Effector memory CD4-positive, alpha-beta T cell (primary cell): ENCODE measurements around the gene ZNF335.

Experiments used
- DNase-seq, 3 donors: peaks; one replicate each; pipeline ENCODE4 v3.0.0-alpha.2; 2020
- H3K27ac ChIP-seq: 2 replicates; pipeline ENCODE4 v1.7.0; 2013; ENCODE audit warnings: mild to moderate bottlenecking, low read length, moderate library complexity; ENCODE audit not compliant: insufficient read depth, poor library complexity, severe bottlenecking
- H3K27me3 ChIP-seq: replicated peaks from 2 replicates; pipeline ENCODE4 v1.7.0; 2013; ENCODE audit warnings: mild to moderate bottlenecking, low read length; ENCODE audit not compliant: insufficient read depth, control insufficient read depth, poor library complexity, severe bottlenecking
- H3K36me3 ChIP-seq: 2 replicates; pipeline ENCODE4 v1.7.0; 2013; ENCODE audit warnings: mild to moderate bottlenecking, low read length, moderate library complexity; ENCODE audit not compliant: control insufficient read depth, insufficient read depth
- H3K4me1 ChIP-seq: 2 replicates; pipeline ENCODE4 v1.7.0; 2013; ENCODE audit warnings: low read length, mild to moderate bottlenecking; ENCODE audit not compliant: control insufficient read depth, insufficient read depth, poor library complexity, severe bottlenecking
- H3K4me3 ChIP-seq: 2 replicates; pipeline ENCODE4 v1.7.0; 2013; ENCODE audit warnings: low read length, low read depth, mild to moderate bottlenecking; ENCODE audit not compliant: insufficient read depth, poor library complexity, severe bottlenecking
- H3K9me3 ChIP-seq: 2 replicates; pipeline ENCODE4 v1.7.0; 2013; ENCODE audit warnings: mild to moderate bottlenecking, low read length, moderate library complexity; ENCODE audit not compliant: control insufficient read depth

The ZNF335 gene

GRCh38 chr20:45911486-45912343, 60.3 kb downstream of the ZNF335 start, which contains the start of gene PLTP:
Gene PLTP, minus strand, starts transcription at chr20:45912155. Its CDS starts 703 bp downstream, at chr20:45911452.
- no peaks in the 10 kb centered on the region for H3K36me3 ChIP-seq
- H3K27me3 ChIP-seq: no peaks in the 10 kb centered on the region
- no peaks in the 10 kb centered on the region for H3K9me3 ChIP-seq
- H3K27ac ChIP-seq: no peak within 1 kb of the TSS
- H3K4me3 ChIP-seq: peak within 1 kb of the TSS; percentile 57
- H3K4me1 ChIP-seq: peaks cover 14% of the 10 kb centered on the region
- DNase-seq: peak in 2 of 3 donors; percentile 16 to 27

DNA sequence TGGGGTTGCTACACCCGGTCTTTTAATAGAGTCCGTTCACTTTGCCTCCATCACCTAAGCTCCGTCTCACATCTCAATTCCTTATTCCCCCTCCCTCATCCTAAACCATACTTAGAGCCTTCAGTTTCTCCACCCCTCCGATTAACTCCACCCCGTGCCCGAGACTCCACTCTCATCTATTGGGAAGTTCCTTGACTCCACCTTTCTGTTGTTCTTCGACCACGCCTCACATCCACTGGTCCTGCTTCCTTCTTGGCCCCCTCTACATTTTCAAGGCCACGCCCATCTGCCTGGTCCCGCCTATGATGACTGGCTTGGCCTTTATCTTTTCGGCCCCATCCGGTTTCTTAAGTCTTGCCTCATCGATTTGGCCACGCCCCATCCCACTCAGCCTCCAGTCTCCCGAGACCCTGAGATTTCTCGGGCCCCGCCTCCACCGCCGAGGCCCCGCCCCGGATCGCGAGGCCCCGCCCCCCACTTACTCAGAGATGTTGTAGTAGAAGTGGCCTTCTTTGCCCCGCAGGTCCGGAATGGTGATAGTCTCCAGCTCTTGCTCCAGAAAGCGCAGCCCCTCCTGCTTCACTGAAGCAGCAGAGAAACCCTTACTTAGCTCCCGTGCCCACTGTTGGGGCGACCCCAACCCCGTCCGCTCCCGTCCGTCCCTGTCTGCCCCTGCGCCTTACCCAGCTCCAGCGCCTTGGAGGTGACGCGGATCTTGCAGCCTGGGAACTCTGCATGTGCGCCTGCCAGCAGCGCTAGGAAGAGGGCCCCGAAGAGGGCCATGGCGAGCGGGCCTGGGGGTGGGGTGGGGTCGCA, 61.1 kb downstream of the ZNF335 start:
- Histone ChIP-seq H3K4me1 (peaks cover 14% of the 10 kb centered on the region), H3K4me3 (peak overlapping the region; percentile 57), H3K27me3 (no peaks in the 10 kb centered on the region), H3K36me3 (no peaks in the 10 kb centered on the region), H3K9me3 (no peaks in the 10 kb centered on the region), H3K27ac (no peak overlapping the region)
- DNase-seq: peak; percentile 77 to 83 (median 81)

GRCh38 chr20:45909817-45910669, 62.0 kb downstream of the ZNF335 start:
- Histone ChIP-seq H3K4me1 (peaks cover 14% of the 10 kb centered on the region), H3K4me3 (no peak overlapping the region), H3K9me3 (no peaks in the 10 kb centered on the region), H3K36me3 (no peaks in the 10 kb centered on the region), H3K27me3 (no peaks in the 10 kb centered on the region), H3K27ac (no peak overlapping the region)
- DNase-seq: no peak

GRCh38 chr20:45909336-45909808, 62.6 kb downstream of the ZNF335 start:
- no peak overlapping the region for H3K27ac ChIP-seq
- no peaks in the 10 kb centered on the region for H3K36me3 ChIP-seq
- H3K27me3 ChIP-seq: no peaks in the 10 kb centered on the region
- no peaks in the 10 kb centered on the region for H3K9me3 ChIP-seq
- H3K4me3 ChIP-seq: no peak overlapping the region
- no peak for DNase-seq
- peaks cover 14% of the 10 kb centered on the region for H3K4me1 ChIP-seq

GRCh38 chr20:45908084-45908483, 63.9 kb downstream of the ZNF335 start:
- no peaks in the 10 kb centered on the region for H3K36me3 ChIP-seq
- DNase-seq: no peak

DNA sequence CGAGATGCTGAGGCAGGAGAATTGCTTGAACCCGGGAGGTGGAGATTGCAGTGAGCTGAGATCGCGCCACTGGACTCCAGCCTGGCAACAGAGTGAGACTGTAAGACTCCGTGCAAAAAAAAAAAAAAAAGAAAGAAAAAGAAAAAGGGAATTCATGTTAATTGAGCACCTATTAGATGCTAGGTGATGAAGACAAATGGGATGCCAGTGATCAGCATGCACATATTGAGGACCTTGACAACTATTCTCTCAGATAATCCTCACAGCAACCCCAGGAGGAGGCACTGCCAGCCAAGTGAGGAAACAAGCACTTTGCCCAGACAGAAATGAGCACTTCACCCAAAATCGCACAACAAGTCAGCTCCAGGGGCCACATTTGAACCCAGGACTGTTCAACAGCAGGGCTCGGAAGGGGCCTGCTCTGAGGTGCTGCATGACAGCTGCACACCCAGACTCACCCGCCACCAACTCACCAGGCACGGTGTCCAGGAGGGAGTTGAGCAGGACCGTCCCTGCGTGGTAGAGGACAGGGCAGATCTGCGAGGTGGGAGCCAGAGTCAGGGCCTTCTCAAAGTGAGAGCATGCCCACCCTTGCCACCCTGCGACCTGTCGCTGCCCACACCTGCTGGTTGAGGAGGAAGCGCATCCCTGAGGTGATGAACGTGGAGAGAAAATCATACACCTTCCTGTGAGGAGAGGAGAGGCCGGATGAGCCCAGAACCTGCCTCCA, 64.6 kb downstream of the ZNF335 start:
- Histone ChIP-seq H3K27ac (no peak overlapping the region), H3K27me3 (no peaks in the 10 kb centered on the region), H3K4me1 (peaks cover 13% of the 10 kb centered on the region), H3K36me3 (no peaks in the 10 kb centered on the region), H3K4me3 (no peak overlapping the region), H3K9me3 (no peaks in the 10 kb centered on the region)
- DNase-seq: no peak

More at GRCh38 chr20:45908084-45908483, 63.9 kb downstream of the ZNF335 start:
- Histone ChIP-seq H3K4me3 (no peak overlapping the region), H3K27ac (no peak overlapping the region), H3K27me3 (no peaks in the 10 kb centered on the region), H3K9me3 (no peaks in the 10 kb centered on the region), H3K4me1 (peaks cover 14% of the 10 kb centered on the region)

DNA sequence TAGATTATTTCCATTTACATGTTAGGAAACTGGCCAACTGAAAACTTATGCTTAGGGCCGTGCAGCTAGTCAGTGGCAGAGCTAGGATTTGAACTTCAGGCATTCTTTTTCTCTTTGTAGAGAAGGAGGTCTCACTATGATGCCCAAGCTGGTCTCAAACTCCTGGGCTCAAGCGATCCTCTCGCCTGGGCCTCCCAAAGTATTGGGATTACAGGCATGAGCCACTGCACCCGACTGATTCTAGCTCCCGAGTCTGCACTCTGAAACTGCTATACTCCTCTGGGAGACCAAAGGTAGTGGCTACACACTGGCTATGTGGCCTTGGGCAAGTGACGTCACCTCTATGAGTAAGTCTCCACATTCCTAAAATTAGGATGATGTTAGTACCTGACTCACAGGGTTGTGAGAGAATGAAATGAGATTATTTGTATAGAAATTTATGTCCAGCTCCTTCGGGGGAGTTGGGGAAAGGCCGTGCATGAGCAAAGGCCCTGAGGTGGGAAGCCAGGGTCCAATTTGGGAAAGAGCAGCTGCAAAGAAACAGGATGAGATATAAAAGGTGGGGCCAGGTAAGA, 66.4 kb downstream of the ZNF335 start:
- H3K36me3 ChIP-seq: no peaks in the 10 kb centered on the region
- H3K9me3 ChIP-seq: no peaks in the 10 kb centered on the region
- no peaks in the 10 kb centered on the region for H3K4me1 ChIP-seq
- H3K4me3 ChIP-seq: no peak overlapping the region
- DNase-seq: no peak
- no peaks in the 10 kb centered on the region for H3K27me3 ChIP-seq
- H3K27ac ChIP-seq: no peak overlapping the region

DNA sequence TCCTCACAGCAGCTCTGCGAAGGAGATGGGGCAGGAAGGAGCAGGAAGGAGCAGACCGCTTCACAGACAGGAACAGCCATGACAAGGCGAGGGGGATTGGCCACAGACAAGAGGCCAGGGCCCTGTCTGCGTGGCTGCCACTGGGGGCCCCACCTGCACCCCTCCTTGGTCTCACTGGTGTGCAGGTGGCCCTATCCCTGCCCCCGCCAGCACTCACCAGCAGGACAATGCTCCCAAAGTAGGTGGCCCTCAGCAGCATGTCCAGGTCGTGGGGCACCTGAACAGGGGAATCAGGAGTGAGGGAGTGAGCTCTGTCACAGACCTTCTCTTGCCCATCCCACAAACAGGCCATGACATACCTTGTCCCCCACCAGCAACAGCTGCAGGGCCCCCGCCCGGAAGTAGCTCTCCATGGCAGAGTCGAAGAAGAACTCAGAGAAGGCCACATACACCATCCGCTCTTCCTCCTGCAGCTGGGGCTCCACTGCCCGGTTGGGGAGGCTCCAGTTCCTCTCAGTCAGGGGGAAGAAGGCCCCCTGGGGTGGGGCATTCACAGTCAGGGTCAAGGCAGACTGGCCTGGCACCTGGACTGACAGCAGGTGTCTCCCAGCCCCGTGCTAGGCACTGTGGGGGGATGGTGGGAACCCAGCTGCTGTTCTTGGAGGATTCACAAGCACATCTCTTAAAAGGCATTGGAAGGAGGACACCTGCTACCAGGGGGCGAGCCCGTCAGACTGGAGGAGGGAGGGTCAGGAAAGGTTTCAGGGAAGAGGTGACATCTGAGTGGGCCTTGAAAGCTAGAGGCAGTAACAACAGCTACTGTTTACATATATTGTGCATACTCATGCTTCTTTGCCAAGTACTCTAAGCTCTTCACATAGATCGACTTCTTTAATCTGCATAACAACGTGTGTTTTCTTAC, 67.2 kb downstream of the ZNF335 start:
- no peak overlapping the region for H3K4me3 ChIP-seq

More for the DNA sequence above, 67.2 kb downstream of the ZNF335 start:
- Histone ChIP-seq H3K4me1 (no peaks in the 10 kb centered on the region), H3K27me3 (no peaks in the 10 kb centered on the region), H3K9me3 (no peaks in the 10 kb centered on the region), H3K27ac (no peak overlapping the region), H3K36me3 (no peaks in the 10 kb centered on the region)
- no peak for DNase-seq
